Activated CD4-positive, alpha-beta T cell treated with anti-CD3 and anti-CD28 coated beads, Interleukin-2, Interleukin-6, amounts not matched to agents 100 ng/mL and 50 ng/mL, durations not matched to agents 16 hours and 8 hours (primary cell): ENCODE measurements around the gene TWF2.

Experiments
- DNase-seq: peaks from one replicate; pipeline ENCODE4 v3.0.0-alpha.2; 2020

The TWF2 gene

DNA sequence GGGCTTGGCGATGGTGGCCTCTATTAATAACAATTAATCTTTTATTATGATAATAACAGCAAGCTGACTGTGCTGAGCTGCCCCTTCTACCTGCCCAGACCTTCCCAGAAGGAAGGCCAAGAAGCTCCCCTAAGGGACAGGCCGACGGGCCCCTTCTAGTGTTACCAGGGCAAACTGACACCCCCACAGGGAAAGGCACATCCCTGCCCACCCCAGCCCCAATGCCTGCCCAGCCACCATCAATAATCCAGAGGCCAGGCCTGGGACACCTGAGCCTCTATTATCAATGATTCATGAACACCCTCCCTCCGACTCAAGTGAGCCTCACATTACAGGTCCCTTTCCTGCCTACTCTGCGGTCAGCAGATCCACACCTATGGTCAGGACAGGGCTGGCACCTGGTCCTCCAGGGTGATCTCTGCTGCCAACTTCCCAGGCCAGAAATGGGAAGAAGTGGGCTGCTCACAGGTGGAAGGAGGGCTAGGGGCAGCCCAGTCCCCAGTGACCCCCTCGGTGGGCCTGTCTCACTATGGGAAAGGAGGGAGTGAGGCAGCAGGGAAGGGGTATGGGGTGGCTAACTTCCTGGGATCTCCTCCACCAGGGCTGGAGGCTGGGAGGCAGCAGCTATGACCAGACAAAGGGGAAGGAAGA lies 1.8 kb downstream of the TWF2 start:
- no peak for DNase-seq

DNA sequence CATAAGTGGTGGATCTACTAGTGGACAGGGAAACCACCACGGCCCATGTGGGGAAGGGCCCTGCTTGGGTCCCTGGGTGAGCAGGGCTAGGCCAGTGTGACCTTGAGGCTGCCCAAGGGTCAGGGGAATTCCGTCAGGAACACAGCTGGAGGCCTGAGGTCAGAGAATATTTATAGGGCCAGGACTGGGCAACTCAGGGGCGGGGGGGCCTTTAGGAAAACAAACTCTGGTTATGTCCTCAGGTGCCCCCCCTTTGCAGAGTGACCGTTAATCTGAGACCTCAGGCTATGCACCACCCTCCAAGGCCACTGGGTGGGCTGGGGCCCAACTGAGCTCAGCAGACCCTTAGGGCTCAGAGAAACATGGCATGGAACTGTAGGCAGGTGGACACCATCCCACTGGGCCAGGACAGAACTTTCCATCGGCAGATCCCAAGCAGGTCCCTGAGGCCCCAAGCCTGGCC lies 2.5 kb downstream of the TWF2 start:
- no peak for DNase-seq

DNA sequence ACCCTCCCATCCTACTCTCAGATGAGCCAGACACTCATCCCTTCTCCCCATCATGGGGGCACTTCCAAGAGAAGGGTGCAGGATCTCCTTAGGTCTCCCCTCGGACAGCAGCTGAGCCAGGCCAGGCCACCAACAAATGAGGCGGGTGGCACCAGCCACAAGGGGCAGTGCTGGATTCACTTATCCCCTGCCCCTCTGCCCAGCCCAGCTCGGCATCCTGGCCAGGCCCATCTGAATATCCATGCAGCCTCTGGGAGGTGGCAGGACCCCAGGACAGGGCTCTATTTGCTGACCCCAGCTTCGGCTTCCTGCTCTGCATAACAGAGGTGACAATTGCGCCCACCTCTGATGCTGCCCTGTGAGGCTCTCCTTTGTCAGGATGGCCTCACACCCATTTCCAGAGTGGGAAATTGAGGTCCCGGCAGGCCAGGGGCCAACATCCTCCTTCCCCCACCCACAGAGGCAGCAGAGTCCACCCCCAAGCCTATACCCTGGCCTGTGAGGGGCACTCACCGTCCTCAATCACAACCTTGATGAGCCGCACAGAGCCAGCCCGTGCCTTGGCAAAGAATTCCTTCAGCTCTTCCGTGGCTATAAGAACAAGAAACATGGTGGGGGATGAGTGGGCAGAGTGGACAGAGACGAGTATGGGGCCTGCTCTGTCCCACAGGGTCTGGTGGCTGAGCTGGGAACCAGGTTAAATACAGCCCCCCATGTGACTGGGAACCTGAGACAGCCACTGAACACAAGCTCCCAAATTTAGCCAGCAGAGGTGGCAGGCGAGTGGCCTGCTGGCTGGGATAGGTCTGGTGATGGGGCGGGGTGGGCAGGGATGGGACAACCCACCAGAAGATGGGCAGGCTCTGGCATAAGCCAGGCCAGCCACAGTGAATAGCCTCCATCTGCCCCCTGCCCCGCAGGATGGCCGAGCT lies 4.2 kb downstream of the TWF2 start:
- DNase-seq, result no peak

DNA sequence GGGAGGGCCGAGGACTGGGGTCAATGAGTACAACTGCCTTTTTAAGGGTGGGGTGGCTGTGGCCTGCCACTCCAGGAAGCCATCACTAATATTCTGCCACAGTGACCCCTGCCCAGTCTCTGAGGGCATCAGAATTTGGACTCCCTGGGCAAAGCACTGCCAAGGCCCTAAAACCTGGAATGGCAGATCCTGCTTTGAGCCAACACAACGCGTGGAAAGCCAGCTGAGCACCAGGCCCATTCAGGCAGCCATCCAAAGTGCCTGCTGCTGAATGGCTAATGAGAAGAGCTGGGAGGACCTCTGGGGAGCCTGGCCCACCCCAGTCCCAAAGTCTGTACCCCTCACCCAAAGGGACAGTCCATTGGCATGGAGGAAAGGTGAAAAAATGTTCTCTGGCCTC lies 5.0 kb downstream of the TWF2 start:
- no peak for DNase-seq

DNA sequence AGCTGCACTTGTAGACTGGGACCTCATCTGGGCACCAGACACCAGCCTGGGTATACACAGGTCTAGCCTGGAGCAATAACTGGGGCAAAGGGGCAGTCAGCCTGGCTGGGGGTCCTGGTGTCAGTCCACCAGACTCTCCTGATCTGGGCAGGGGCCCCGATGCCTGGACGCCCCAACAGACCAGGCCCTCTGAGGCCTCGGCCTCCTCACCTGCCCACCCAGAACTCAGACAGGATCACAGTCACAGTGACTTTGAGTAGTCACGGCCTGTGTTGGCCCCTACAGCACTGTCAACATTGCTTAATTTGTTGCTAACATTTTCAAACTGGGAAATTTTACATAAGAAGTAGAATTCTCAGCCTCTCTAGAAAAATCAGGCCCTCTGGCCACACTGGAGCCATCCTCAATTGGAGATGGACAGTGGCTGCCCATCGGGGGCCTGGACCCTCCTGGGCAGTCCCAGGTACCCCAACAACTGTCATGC lies 5.8 kb downstream of the TWF2 start:
- DNase-seq, result no peak

DNA sequence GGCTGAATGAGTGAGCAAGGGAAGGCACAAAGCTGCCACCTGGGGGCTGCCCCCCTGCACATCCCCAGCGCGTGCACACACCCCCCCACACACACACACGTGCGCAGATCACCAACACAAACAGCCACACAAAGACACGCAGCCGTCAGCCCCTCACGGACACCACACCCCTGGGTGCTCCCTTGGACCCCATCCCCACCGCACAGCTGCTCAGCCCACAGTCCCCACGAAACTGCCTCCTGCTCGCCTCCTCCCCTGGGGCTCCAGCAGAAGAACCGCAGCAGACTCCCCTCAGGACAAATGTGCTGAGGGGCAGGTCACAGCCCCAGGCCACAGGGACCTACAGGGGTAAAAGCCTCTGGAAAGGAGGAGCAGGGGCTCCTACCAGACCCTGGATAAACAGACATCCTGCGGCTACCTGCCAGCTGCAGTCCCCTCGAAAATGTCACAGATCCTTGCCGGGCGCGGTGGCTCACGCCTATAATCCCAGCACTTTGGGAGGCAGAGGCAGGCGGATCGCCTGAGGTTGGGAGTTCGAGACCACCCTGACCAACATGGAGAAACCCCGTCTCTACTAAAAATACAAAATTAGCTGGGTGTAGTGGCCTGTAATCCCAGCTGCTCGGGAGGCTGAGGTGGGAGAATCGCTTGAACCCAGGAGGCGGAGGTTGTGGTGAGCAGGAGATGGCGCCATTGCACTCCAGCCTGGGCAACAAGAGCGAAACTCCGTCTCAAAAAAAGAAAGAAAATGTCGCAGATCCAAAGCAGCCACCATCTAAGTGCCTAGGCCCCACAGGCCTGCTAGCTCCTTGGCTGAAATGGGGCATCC lies 6.5 kb downstream of the TWF2 start:
- no peak for DNase-seq

DNA sequence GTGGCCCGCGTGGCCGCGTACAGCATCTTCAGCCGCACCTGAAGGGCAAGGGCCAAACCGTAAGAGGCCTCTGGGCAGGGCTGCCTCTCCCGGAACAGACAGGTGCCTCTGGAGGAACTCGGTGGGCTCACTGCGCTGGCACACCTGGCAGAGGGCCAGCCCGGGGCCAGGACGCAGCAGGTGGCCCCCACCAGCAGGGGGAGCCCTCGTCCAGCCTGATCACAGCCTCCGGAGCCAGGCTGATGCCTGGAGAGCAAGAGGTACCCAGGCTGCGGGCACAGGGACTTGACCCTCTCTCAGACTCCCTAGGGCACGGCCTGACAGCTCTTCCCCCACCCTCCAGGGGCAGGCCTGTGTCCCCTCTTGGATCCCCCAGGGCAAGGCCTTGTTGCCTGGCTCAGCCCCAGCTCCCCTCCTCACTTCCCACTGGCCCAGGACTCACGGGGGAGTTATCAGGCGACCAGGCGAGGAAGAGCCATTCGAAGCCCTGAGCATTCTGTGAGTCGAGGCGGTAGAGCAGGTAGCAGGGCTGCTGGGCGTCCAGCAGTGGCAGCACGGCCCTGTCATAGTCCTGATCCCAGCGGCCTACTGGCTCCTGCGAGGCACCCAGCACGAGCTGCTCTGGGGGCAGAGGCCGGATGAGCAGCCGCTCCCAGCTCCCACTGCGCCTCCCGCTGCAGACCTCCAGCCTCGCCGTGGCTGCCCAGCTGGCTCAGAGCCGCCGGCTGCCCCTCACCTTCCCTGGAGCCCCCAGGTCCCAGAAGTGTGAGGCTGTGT lies 7.3 kb downstream of the TWF2 start:
- DNase-seq, result peak; percentile 91

DNA sequence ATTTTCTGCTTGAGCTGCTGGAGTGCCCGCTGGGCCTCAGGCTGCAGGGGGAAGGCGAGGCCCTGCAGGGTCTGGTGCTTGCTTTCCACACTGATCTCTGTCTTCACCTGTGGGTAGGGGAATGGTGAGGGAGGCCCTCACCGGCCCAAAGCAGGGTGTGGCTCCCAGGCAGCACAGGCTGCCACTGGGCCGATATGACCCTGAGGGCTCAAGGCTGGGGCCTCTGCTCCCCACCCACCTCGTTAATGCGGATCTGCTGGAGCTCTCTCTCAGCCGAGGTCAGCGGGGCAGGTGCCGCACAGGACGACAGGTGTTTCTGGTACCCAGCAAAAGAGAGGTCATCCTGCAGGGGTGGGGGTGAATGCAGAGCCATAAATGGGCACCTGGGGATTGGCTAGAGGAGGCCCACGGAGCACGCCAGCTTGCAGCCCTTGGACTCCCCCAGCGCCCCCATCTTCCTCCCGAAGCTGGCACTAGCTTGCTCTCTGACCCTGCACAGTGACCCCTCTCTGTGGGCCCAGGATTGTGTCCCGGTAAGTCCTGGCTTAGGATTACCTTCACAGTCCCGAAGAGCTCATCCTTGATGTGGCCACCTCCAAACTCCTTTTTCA lies 8.0 kb downstream of the TWF2 start:
- no peak for DNase-seq

DNA sequence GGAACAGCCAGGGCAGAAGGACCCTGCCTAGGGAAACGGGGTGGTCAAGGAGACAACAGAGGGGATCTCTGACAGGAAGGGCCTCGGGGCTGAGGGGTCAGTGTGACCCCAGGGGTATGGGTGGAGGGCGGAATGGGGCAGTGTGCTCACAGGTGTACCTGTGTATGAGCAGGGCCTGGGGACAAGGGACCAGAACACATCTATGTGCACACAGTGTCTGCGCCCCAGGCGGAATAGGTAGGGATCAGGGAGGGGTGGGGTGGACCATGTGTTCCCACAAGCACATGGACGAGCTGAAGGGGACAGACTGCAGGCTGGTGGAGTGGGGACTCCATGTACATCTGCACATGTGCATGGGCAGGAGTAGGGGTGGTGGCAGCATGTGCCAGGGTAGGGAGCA lies 8.5 kb downstream of the TWF2 start:
- DNase-seq, result no peak

DNA sequence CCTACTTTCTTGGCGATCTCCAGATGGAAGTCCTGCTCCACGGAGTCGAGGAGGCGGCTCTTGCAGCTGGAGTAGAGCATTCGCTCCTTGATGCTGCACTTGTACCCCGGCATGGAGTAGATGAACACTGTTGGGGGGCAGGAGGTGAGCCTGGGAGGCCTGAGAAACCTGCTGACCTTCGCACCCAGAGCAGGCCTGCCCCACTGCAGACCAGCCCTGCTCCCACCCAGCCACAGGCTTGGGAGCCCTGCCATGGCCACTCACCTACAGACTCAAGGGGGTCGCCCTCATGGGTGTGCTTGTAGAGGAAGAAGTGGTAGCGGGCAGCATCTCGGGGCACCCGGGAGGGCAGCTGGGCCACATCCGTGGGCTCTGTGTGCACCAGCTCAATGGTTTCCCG lies 9.3 kb downstream of the TWF2 start:
- no peak for DNase-seq

DNA sequence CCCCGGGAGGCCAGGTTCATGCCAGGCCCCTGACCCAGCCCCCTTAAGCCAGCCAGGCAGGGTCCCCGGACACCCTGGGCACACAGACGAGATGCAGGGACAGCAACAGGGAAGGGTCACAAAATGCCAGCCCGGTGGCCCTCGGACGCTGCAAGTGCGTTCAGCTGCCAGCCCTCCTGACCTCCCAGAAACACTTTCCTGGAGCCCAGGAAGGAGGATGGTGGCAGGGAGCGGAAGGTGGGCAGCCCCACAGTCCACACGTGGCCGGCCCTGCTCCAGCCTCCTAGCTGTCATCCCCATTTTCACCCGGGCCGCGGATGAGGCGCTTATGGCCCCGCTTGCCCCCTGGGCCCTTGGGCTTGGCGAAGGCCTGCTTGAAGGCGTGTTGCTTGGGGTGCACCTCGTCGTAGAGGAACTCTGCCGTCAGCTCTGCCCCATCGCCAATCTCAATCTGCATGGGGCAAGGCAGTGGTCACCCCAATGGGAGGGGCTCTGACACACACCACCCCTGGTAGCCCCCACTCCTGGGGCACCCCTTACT lies 10.1 kb downstream of the TWF2 start:
- no peak for DNase-seq

DNA sequence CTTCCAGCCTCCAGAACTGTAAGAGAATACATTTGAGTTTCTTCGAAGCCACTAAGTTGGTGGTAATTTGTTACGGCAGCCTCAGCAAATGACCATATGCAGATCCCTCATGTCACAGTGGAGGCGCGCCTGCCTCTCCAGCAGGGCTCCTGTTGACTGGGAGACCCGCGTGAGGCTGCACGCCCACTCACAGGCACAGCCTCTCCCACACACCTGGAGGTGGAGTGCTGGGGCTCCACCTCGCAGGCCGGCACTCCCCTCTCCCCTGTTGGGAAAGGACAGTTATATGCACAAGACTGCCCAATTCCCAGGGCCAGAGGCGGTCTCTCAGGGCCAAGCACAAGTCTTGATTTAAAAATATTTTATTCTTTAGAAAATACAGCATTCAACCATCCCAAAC lies 10.7 kb downstream of the TWF2 start:
- DNase-seq, result no peak

DNA sequence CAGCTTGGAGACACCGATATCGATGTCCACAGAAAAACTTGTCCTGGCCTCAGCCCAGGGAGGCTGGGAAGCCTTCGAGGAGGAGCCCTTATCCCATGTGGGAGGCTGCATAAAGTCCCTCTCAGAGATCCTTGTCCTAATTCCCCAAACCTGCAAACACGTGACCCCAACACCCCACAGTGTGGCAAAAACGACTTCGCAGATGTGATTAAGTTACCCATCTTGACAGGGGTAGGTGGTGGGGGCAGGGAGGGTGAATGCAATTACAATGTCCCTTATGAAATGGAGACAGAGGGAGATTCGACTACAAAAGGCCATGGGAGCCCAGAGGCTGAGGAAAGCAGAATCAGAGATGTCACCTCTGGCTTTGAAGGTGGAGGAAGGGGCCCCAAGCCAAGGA lies 11.2 kb downstream of the TWF2 start:
- DNase-seq, result no peak

DNA sequence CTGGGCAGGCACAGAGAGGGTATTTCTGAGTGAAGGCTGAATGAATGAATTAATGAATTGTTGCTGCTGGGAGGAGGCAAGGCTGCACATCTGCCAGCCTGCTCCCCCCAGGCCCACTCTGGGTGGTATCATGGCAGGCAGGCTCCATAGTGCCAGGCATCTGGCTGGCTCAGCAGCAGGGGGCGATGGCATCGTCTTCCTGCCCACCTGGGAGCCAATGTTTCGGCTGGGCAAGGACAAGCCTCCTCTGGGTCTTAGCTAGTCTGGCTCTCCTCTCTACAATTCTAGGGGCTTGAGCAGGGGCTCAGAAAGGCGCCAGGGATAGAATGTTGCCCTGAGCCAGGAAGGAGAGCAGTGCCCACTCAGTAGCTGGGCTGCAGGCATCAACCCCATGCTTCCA lies 11.8 kb downstream of the TWF2 start:
- DNase-seq, result no peak

DNA sequence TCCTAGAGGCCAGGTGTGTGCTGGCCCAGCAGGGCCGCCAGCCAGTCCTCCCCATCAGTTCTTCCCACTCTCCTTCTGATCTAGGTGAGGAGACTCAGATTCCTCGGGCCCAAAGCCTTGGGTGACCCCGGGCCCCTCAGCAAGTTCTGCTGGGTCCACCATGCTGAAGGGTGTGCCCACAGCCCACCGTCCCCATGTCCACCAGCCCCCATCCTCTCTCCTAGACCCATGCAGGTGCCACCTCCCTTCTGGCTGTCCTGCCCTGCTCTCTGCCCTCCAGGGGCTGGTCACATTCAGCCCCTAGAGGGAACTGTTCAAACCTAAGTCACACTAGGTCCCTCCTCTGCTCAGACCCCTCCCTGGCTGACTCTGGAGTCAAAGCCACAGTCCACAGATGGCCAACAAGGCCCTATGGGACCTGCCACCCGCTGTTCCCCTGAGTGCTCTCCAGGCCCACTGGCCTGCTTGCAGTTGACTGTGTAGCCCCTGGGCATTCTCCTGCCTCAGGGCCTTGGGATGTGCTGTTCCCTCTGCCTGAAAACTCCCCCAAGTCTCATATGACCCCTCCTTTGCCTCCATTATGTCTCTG lies 12.6 kb downstream of the TWF2 start:
- DNase-seq, result no peak

DNA sequence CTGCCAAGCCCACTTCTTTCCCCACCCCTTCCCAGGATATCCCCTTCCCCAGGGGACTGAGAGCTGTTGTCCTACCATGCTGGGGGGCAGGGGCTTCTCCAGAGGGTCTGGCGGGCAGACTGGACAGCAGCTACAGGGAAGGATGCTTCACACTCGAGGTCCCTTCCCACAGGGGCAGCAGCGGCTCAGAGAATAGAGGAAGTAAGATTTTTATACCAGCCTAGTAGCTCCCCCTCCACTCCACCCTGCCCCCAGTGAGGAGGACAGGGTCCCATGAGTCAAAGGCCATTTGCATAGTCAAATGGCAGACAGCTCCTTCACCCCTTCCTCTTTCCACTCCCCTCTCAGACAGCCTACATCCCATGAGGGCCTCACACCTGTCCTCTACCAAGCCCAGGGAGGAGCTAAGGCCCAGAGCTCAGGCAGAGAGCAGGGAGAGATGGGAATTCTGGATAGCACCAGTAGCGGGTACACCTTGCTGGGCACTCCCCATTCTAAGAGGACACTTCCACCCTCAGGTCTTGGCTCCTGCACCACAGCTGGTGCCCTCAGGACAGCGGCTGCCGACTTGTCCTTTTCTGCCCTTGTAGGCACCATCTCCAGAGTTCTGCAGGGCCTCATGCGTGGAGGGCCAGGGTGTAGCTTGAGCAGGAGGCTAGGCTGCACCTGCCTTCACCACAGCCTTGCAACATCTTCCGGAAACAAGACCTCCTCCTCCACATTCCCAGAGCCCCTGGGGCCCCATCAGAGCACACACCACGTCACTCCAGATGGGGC lies 13.3 kb downstream of the TWF2 start, which contains the start of gene TLR9:
TLR9 (minus strand) TSS at position 194 of the 777 bp plus-strand sequence; CDS start at position 78, 116 bp downstream.
- DNase-seq, result no peak

DNA sequence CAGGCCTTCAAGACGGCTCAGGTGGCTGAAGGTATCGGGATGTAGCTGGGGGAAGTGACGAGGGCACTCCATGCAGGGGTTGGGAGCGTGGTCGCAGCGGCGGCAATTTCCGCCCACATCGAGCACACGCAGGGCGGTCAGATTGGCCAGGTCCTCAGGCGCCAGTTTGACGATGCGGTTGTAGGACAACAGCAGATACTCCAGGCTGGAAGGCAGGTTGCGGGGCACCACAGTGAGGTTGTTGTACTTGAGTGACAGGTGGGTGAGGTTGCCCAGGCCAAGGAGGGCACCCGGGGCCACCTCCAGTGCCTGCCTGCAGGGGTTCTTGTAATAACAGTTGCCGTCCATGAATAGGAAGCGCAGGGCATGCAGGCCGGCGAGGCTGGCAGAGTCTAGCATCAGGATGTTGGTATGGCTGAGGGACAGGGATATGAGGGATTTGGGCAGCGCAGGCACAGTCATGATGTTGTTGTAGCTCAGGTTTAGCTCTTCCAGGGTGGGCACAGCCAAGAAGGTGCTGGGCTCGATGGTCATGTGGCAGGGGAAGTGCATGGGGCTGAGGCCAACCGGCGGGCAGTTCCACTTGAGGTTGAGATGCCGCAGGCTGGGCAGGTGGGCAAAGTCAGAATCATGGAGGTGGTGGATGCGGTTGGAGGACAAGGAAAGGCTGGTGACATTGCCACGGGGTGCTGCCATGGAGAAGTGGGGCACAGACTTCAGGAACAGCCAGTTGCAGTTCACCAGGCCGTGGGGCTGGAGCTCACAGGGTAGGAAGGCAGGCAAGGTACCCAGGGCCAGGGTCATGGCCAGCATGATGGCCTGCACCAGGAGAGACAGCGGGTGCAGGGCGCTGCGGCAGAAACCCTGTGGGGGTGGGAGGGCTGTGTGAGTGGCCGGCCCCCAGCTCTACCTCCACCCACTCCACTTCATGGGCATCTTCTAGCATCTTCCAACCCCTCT lies 15.2 kb downstream of the TWF2 start:
- no peak for DNase-seq

DNA sequence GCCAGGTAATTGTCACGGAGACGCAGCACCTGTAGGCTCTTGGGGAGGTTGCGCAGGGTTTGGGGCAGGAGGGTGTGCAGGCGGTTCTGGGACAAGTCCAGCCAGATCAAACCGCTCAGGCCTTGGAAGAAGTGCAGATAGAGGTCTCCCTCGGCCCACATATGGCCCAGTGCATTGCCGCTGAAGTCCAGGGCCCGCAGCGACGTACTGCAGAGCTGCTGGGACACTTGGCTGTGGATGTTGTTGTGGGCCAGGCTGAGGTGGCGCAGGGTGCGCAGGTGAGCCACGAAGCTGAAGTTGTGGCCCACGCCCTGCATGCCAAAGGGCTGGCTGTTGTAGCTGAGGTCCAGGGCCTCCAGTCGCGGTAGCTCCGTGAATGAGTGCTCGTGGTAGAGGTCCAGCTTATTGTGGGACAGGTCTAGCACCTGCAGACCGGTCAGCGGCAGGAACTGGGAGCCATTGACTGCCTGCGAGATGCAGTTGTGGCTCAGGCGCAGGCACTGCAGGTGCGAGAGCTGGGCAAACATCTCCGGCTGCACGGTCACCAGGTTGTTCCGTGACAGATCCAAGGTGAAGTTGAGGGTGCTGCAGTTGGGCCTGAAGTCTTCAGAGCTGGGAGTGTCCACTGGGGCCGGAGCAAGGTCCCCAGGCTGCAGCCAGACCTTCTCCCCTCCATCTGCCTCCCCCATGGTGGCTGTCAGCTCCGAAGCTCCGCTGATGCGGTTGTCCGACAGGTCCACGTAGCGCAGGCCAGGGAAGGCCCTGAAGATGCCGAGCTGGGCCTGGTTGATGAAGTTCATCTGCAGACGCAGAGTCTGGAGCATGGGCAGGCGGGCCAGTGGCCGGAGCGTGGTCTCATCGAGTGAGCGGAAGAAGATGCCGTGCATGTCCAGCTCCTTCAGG lies 16.4 kb downstream of the TWF2 start:
- DNase-seq, result no peak
